IMR-90 (cell line): Measurements from ENCODE around the gene TCEA2. TPM values are rescaled to one million over a fixed set of nuclear protein-coding genes. Genes with fewer than 3 reads are reported as not detected.

Experiments
- ATAC-seq: fragments of 200-7000 bp; cut with Tn5 transposase; 2 replicates; pipeline ENCODE4 v1.9.1; 2020; ENCODE audit warnings: low read depth, mild to moderate bottlenecking, moderate library complexity
- BruUV-seq: library from RNA; stranded (reverse); fragments of 400-500 nt; replicated peaks from 2 replicates; lab custom pipeline; 2021; lab: Mats Ljungman, UMichigan
- CTCF ChIA-PET: fragments of 300-600 bp; formaldehyde crosslinking; extraction: SDS; loops from one replicate; lab custom pipeline; 2021; ENCODE audit warnings: antibody characterized with exemption; lab: Yijun Ruan, JAX
- POLR2A ChIA-PET: fragments of 300-600 bp; sonication (Branson Sonifier 250); formaldehyde crosslinking; loops from one replicate; lab custom pipeline; 2022; ENCODE audit warnings: antibody characterized with exemption; ENCODE audit not compliant: unreplicated experiment; lab: Charles Lee
- DNase-seq: peaks from one replicate; pipeline ENCODE4 v3.0.0; 2013
- H2AFZ ChIP-seq: replicated peaks from 2 replicates; pipeline ENCODE3; 2013; ENCODE audit warnings: low read length, mild to moderate bottlenecking; ENCODE audit not compliant: poor library complexity
- H2AK5ac ChIP-seq: 2 replicates; pipeline ENCODE4 v1.6.1; 2013; ENCODE audit warnings: low read depth, low read length, inconsistent platforms
- H2AK9ac ChIP-seq: replicated peaks from 2 replicates; pipeline ENCODE3; 2013; ENCODE audit warnings: mild to moderate bottlenecking, low read depth, low read length, moderate library complexity; ENCODE audit not compliant: poor library complexity
- H2BK120ac ChIP-seq: 2 replicates; pipeline ENCODE4 v1.6.1; 2013; ENCODE audit warnings: low read depth, low read length, inconsistent platforms
- H2BK15ac ChIP-seq: 3 replicates; pipeline ENCODE4 v1.6.1; 2013; ENCODE audit warnings: low read depth, low read length, inconsistent platforms
- H2BK20ac ChIP-seq: 2 replicates; pipeline ENCODE4 v1.6.1; 2013; ENCODE audit warnings: low read depth, mild to moderate bottlenecking, inconsistent platforms, low read length, moderate library complexity
- H2BK5ac ChIP-seq: 2 replicates; pipeline ENCODE4 v1.6.1; 2013; ENCODE audit warnings: mild to moderate bottlenecking, low read depth, low read length, inconsistent platforms; ENCODE audit not compliant: poor library complexity, severe bottlenecking
- H3K14ac ChIP-seq: replicated peaks from 2 replicates; pipeline ENCODE4 v1.6.1; 2013; ENCODE audit warnings: low read depth, low read length, inconsistent platforms
- H3K18ac ChIP-seq: 2 replicates; pipeline ENCODE4 v1.6.1; 2013; ENCODE audit warnings: low read depth, low read length, control low read depth
- H3K23ac ChIP-seq: 2 replicates; pipeline ENCODE4 v1.6.1; 2013; ENCODE audit warnings: low read depth, low read length, inconsistent platforms
- H3K27ac ChIP-seq: 2 replicates; pipeline ENCODE4 v1.5.1; 2013; ENCODE audit warnings: mild to moderate bottlenecking, control low read depth, low read length; ENCODE audit not compliant: insufficient read depth
- H3K27me3 ChIP-seq: 2 replicates; pipeline ENCODE4 v1.6.1; 2013; ENCODE audit warnings: low read length; ENCODE audit not compliant: control insufficient read depth, insufficient read depth
- H3K36me3 ChIP-seq: 2 replicates; pipeline ENCODE4 v1.6.1; 2013; ENCODE audit warnings: low read length, mixed read lengths; ENCODE audit not compliant: control insufficient read depth, insufficient read depth
- H3K4ac ChIP-seq: 2 replicates; pipeline ENCODE4 v1.6.1; 2013; ENCODE audit warnings: low read depth, low read length, inconsistent platforms
- H3K4me1 ChIP-seq: 2 replicates; pipeline ENCODE4 v1.6.1; 2013; ENCODE audit warnings: low read length, mixed read lengths; ENCODE audit not compliant: control insufficient read depth, insufficient read depth
- H3K4me2 ChIP-seq: 2 replicates; pipeline ENCODE4 v1.6.1; 2013; ENCODE audit warnings: low read depth, mild to moderate bottlenecking, control low read depth, low read length, moderate library complexity
- H3K4me3 ChIP-seq: 2 replicates; pipeline ENCODE4 v1.5.1; 2013; ENCODE audit warnings: low read depth, mild to moderate bottlenecking, control low read depth, low read length, moderate library complexity; ENCODE audit not compliant: insufficient read depth
- H3K56ac ChIP-seq: 2 replicates; pipeline ENCODE4 v1.6.1; 2013; ENCODE audit warnings: low read length, inconsistent platforms; ENCODE audit not compliant: insufficient read depth; ENCODE audit errors: extremely low read depth
- H3K79me1 ChIP-seq, 2 experiments: 2 replicates each; pipeline ENCODE4 v1.6.1; 2013; ENCODE audit warnings: low read length in 2 of 2, inconsistent platforms in 1 of 2, low read depth in 1 of 2
- H3K9ac ChIP-seq: 2 replicates; pipeline ENCODE4 v1.6.1; 2013; ENCODE audit warnings: low read depth, low read length, control low read depth
- H3K9me1 ChIP-seq: 2 replicates; pipeline ENCODE4 v1.6.1; 2013; ENCODE audit warnings: low read length, inconsistent platforms; ENCODE audit not compliant: insufficient read depth
- H3K9me3 ChIP-seq: 2 replicates; pipeline ENCODE4 v1.6.1; 2013; ENCODE audit warnings: low read length; ENCODE audit not compliant: control insufficient read depth, insufficient read depth
- H4K20me1 ChIP-seq: 2 replicates; pipeline ENCODE4 v1.6.1; 2013; ENCODE audit warnings: low read length, inconsistent platforms; ENCODE audit not compliant: insufficient read depth
- H4K5ac ChIP-seq: 2 replicates; pipeline ENCODE4 v1.6.1; 2013; ENCODE audit warnings: mild to moderate bottlenecking, low read depth, low read length, control low read depth
- H4K8ac ChIP-seq, 2 experiments: 2 replicates each; pipeline ENCODE4 v1.6.1; 2013; ENCODE audit warnings: low read depth in 2 of 2, low read length in 2 of 2, control low read depth in 1 of 2, inconsistent platforms in 1 of 2
- H4K91ac ChIP-seq: 2 replicates; pipeline ENCODE4 v1.6.1; 2013; ENCODE audit warnings: low read depth, low read length, inconsistent platforms; ENCODE audit not compliant: insufficient read depth
- MAFK ChIP-seq: IDR thresholded peaks from 2 replicates; pipeline ENCODE4 v1.6.1; 2012; ENCODE audit warnings: low read depth, low read length, improper control_type of control experiment
- RAD21 ChIP-seq: IDR thresholded peaks from 2 replicates; pipeline ENCODE4 v1.6.1; 2012; ENCODE audit warnings: low read length, improper control_type of control experiment
- RFX5 ChIP-seq: IDR thresholded peaks from 2 replicates; pipeline ENCODE4 v1.8.0; 2012; ENCODE audit warnings: low read depth, mild to moderate bottlenecking, low read length, moderate library complexity
- WGBS, 2 experiments: methylation state at CpG; one replicate each; pipeline versions ENCODE4 v1.1.5 to v1.1.7; 2013; ENCODE audit warnings: missing lambda C conversion rate in 2 of 2; ENCODE audit not compliant: insufficient read length in 1 of 2; ENCODE audit errors: extremely low coverage in 2 of 2; 5-methylcytosine and 5-hydroxymethylcytosine counted together
- dilution Hi-C: fragments of 300-500 bp; cut with HindIII; formaldehyde crosslinking; loops from one replicate; pipeline ENCODE4 v1.14.3; 2018; ENCODE audit warnings: low sequenced_read_pairs; ENCODE audit not compliant: unreplicated experiment
- in situ Hi-C: fragments of 300-500 bp; cut with MboI; formaldehyde crosslinking; loops from 3 replicates; pipeline ENCODE4 v1.14.3; 2019; ENCODE audit warnings: low sequenced_read_pairs, inconsistent platforms, mixed read lengths
- intact Hi-C: fragments of 100-400 bp; cut with micrococcal nuclease; formaldehyde crosslinking; loops from 2 replicates; pipeline ENCODE4 v1.10.0; 2022
- polyA plus RNA-seq, 3 experiments: library from polyadenylated mRNA; depleted of rRNA; stranded (reverse); fragments of >200 nt; gene quantifications; 2 replicates each; pipeline ENCODE4 v1.2.3, GENCODE V29; 2012; ENCODE audit warnings: low replicate concordance in 1 of 3
- total RNA-seq: library from RNA; depleted of rRNA; stranded (reverse); fragments of >200 nt; gene quantifications from 2 replicates; pipeline ENCODE4 v1.2.3, GENCODE V29; 2012
- TF ChIP-seq, protein P1 (sequence below): conservative IDR thresholded peaks from 2 replicates; pipeline ENCODE4 v1.5.1; 2012; ENCODE audit warnings: mild to moderate bottlenecking, low read depth, low read length, improper control_type of control experiment

The TCEA2 gene
- total and polyA plus RNA-seq, 2 of the 4 experiments (the other 2 are of a cell fraction), result 9.3 to 30.0 TPM

DNA sequence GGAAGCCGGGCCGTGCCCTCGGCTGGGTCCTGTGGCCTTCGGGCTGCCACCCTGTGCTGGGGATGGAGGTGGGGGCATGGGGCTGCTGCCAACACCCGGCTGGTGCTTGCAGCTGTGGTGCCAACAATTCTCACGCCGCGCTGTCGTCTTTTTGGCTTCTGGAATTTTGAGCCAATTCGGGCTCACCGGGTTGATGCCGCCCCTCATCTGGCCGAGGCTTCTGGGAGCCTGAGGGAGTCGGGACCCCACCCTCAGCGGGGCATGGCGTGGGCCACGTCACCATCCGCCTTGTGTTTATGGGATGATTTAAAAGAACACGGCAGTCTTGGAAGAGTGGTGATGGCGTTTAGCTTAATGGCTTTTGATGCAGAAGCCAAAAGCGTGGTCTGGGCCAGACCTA is 53.0 kb downstream of the TCEA2 start:
- H2AK5ac ChIP-seq, result no peak overlapping the region
- no TSS peak for BruUV-seq
- no peak overlapping the region for H3K9ac ChIP-seq
- WGBS, 2 experiments, result 31% methylated on average over 3 of the region's 21 CpGs; no CpG with 5 or more reads in 1 of the 2 experiments
- intact Hi-C loops, result no loop called here
- H4K5ac ChIP-seq, result no peak overlapping the region
- ChIA-PET CTCF (interaction anchor here (0.9 kb wide), 1 partner anchor 33 kb away, joined by 4 read pairs; no protein-coding TSS in a partner anchor), POLR2A (no interaction called here)
- H2BK5ac ChIP-seq, result no peak overlapping the region
- dilution Hi-C loops, result no loop called here
- TF ChIP-seq RFX5 (no peak), MAFK (no peak), RAD21 (no peak)
- TF ChIP-seq, protein P1, sequence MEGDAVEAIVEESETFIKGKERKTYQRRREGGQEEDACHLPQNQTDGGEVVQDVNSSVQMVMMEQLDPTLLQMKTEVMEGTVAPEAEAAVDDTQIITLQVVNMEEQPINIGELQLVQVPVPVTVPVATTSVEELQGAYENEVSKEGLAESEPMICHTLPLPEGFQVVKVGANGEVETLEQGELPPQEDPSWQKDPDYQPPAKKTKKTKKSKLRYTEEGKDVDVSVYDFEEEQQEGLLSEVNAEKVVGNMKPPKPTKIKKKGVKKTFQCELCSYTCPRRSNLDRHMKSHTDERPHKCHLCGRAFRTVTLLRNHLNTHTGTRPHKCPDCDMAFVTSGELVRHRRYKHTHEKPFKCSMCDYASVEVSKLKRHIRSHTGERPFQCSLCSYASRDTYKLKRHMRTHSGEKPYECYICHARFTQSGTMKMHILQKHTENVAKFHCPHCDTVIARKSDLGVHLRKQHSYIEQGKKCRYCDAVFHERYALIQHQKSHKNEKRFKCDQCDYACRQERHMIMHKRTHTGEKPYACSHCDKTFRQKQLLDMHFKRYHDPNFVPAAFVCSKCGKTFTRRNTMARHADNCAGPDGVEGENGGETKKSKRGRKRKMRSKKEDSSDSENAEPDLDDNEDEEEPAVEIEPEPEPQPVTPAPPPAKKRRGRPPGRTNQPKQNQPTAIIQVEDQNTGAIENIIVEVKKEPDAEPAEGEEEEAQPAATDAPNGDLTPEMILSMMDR, result no peak
- no peak overlapping the region for H3K56ac ChIP-seq
- H4K8ac ChIP-seq, result no peak overlapping the region
- H2AFZ ChIP-seq, result no peak overlapping the region
- H3K27me3 ChIP-seq, result peaks cover 28% of the 10 kb centered on the region; the same call in 1 of the 2 replicates
- H2BK15ac ChIP-seq, result no peak overlapping the region
- no peak for DNase-seq
- no peak overlapping the region for H3K27ac ChIP-seq
- H4K20me1 ChIP-seq, result no peaks in the 10 kb centered on the region
- no peak overlapping the region for H3K4me2 ChIP-seq
- H3K9me3 ChIP-seq, result no peaks in the 10 kb centered on the region
- no peak overlapping the region for H3K14ac ChIP-seq
- ATAC-seq, result no peak
- H2BK120ac ChIP-seq, result no peak overlapping the region
- no peak overlapping the region for H2BK20ac ChIP-seq
- no peaks in the 10 kb centered on the region for H3K36me3 ChIP-seq
- in situ Hi-C loops, result no loop called here
- no peak overlapping the region for H3K18ac ChIP-seq
- H4K91ac ChIP-seq, result no peak overlapping the region
- H2AK9ac ChIP-seq, result no peak overlapping the region
- no peaks in the 10 kb centered on the region for H3K79me1 ChIP-seq
- H3K4me1 ChIP-seq, result no peaks in the 10 kb centered on the region
- no peak overlapping the region for H3K4ac ChIP-seq
- no peak overlapping the region for H3K23ac ChIP-seq
- no peak overlapping the region for H3K4me3 ChIP-seq
- H3K9me1 ChIP-seq, result no peaks in the 10 kb centered on the region
